Ascending aorta (tissue), 2 donors: ENCODE data around the gene YEATS4. TPM values are rescaled to one million over a fixed set of nuclear protein-coding genes. Genes with fewer than 3 reads are reported as not detected.

Experiments used
- DNase-seq, 2 donors: peaks; one replicate each; pipeline ENCODE4 v3.0.0-alpha.2; 2019; ENCODE audit warnings: low spot score in 2 of 2
- H3K27ac ChIP-seq, 2 donors: fragments of 200-600 bp; sonication (generic); one replicate each; pipeline ENCODE4 v1.5.1; 2016 to 2017; ENCODE audit warnings: mild to moderate bottlenecking in 1 of 2
- H3K27me3 ChIP-seq: fragments of 200-600 bp; sonication (generic); one replicate; pipeline ENCODE4 v1.5.1; 2017
- H3K36me3 ChIP-seq, 2 donors: fragments of 200-600 bp; sonication (generic); one replicate each; pipeline ENCODE4 v1.5.1; 2016
- H3K4me1 ChIP-seq, 2 donors: fragments of 200-600 bp; sonication (generic); one replicate each; pipeline ENCODE4 v1.5.1; 2016 to 2017; ENCODE audit warnings: mild to moderate bottlenecking in 1 of 2
- H3K4me3 ChIP-seq, 2 donors: fragments of 200-600 bp; sonication (generic); one replicate each; pipeline ENCODE4 v1.5.1; 2016 to 2017; ENCODE audit warnings: mild to moderate bottlenecking in 1 of 2
- H3K9me3 ChIP-seq, 2 donors: fragments of 200-600 bp; sonication (generic); one replicate each; pipeline ENCODE4 v1.5.1; 2016
- CTCF ChIP-seq, 3 experiments: fragments of 200-600 bp in 2 of 3; fragments of 450-650 bp in 1 of 3; sonication (generic) in 2 of 3; IDR thresholded peaks; one replicate each; pipeline ENCODE4 v1.5.1; 2016 to 2019; ENCODE audit warnings: antibody characterized with exemption in 3 of 3, mild to moderate bottlenecking in 1 of 3, moderate library complexity in 1 of 3
- intact Hi-C: fragments of 100-400 bp; cut with DNase I; formaldehyde crosslinking; loops from one replicate; pipeline ENCODE4 v1.15.1; 2023
- total RNA-seq: library from RNA; depleted of rRNA; stranded (reverse); fragments of >200 nt; gene quantifications from one replicate; pipeline ENCODE4 v1.1.0, GENCODE V29; 2016

The YEATS4 gene
- total RNA-seq, 1 donor from 2014 or later = 4.3 TPM

GRCh38 chr12:69360348-69360672 is 767 bp downstream of the YEATS4 start:
- TF ChIP-seq CTCF (IDR thresholded peaks at IDR 0.05) = no peak
- Histone ChIP-seq H3K4me3 (peak overlapping the region; percentile 65 to 88), H3K36me3 (no peaks in the 10 kb centered on the region), H3K4me1 (no peaks in the 10 kb centered on the region), H3K9me3 (no peaks in the 10 kb centered on the region), H3K27ac (peak overlapping the region; percentile 95 to 97), H3K27me3 (no peaks in the 10 kb centered on the region)
- intact Hi-C loops = loop anchor here (2.0 to 5.0 kb wide), 2 partner anchors 122 to 882 kb away; partner anchors contain the start of genes CNOT2 and CPSF6
- DNase-seq = no peak

GRCh38 chr12:69366796-69367195 is 7.3 kb downstream of the YEATS4 start:
- Histone ChIP-seq H3K4me1 (no peaks in the 10 kb centered on the region), H3K27me3 (no peaks in the 10 kb centered on the region), H3K27ac (no peak overlapping the region), H3K36me3 (peaks cover 10 to 26% of the 10 kb centered on the region in 2 donors), H3K4me3 (no peak overlapping the region), H3K9me3 (no peaks in the 10 kb centered on the region)
- intact Hi-C loops = no loop called here
- no peak for DNase-seq
- no peak for TF ChIP-seq CTCF (IDR thresholded peaks at IDR 0.05)

GRCh38 chr12:69368171-69368570 is 8.6 kb downstream of the YEATS4 start:
- H3K4me3 ChIP-seq = no peak overlapping the region
- H3K36me3 ChIP-seq = peaks cover 10 to 37% of the 10 kb centered on the region in 2 donors
- no peak for DNase-seq
- no peak for TF ChIP-seq CTCF (IDR thresholded peaks at IDR 0.05)
- H3K27me3 ChIP-seq = no peaks in the 10 kb centered on the region
- H3K9me3 ChIP-seq = no peaks in the 10 kb centered on the region
- H3K4me1 ChIP-seq = no peaks in the 10 kb centered on the region
- no peak overlapping the region for H3K27ac ChIP-seq
- intact Hi-C loops = no loop called here

DNA sequence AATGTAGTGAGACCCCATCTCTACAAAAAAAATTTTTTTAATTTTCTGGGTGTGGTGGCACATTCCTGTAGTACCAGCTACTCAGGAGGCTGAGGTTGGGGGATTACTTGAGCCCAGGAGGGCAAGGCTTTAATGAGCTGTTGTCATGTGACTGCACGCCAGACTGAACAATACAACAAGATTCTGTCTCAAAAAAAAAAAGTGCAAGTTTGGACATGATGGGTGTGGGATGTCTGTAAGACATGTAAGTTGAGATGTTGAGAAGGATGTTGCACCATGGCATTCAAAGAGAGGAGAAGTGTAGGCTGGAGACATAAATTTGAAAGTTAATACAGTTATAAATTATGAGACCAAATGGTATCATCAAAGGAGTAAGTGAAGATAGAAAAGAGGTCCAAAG is 23.5 kb downstream of the YEATS4 start:
- no peaks in the 10 kb centered on the region for H3K4me1 ChIP-seq
- TF ChIP-seq CTCF (IDR thresholded peaks at IDR 0.05) = no peak

DNA sequence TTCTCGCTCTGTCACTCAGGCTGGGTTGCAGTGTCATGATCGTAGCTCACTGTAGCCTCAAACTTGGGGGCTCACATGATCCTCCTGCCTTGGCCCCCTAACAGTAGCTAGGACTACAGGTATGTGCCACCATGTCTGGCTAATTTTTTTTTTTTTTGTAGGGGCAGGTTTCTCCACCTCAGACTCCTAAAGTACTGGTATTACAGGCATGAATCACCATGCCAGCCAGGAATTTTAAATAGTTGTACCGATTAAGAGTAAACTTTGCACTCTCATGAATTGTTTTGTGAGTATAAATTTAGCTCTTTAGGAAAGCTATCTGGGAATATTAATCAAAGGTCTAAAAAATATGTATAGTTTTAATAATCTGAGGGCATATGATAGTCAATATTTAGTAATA is 25.5 kb downstream of the YEATS4 start:
- no peaks in the 10 kb centered on the region for H3K27me3 ChIP-seq

More for the DNA sequence above, 23.5 kb downstream of the YEATS4 start:
- DNase-seq = no peak
- H3K27ac ChIP-seq = no peak overlapping the region
- no peaks in the 10 kb centered on the region for H3K36me3 ChIP-seq
- intact Hi-C loops = no loop called here
- H3K4me3 ChIP-seq = no peak overlapping the region
- no peaks in the 10 kb centered on the region for H3K9me3 ChIP-seq
- H3K27me3 ChIP-seq = no peaks in the 10 kb centered on the region

More for the DNA sequence above, 25.5 kb downstream of the YEATS4 start:
- intact Hi-C loops = no loop called here
- H3K27ac ChIP-seq = no peak overlapping the region
- H3K4me1 ChIP-seq = peaks cover 0 to 6% of the 10 kb centered on the region in 2 donors
- DNase-seq = no peak
- H3K9me3 ChIP-seq = no peaks in the 10 kb centered on the region
- H3K36me3 ChIP-seq = no peaks in the 10 kb centered on the region
- no peak for TF ChIP-seq CTCF (IDR thresholded peaks at IDR 0.05)
- no peak overlapping the region for H3K4me3 ChIP-seq
